IPS-18a (cell line): ENCODE data around the gene ERCC6L.

ENCODE experiments used
- H3K27ac ChIP-seq: one replicate; pipeline ENCODE4 v1.5.1; 2013; ENCODE audit warnings: low read length
- H3K27me3 ChIP-seq: one replicate; pipeline ENCODE4 v1.6.1; 2013; ENCODE audit warnings: mild to moderate bottlenecking, low read length; ENCODE audit not compliant: control insufficient read depth, insufficient read depth
- H3K36me3 ChIP-seq: one replicate; pipeline ENCODE4 v1.6.1; 2013; ENCODE audit warnings: low read depth, low read length; ENCODE audit not compliant: control insufficient read depth
- H3K4me1 ChIP-seq: one replicate; pipeline ENCODE4 v1.6.1; 2013; ENCODE audit warnings: low read depth, low read length; ENCODE audit not compliant: control insufficient read depth
- H3K4me3 ChIP-seq: one replicate; pipeline ENCODE4 v1.5.1; 2013; ENCODE audit warnings: low read length
- H3K9ac ChIP-seq: one replicate; pipeline ENCODE4 v1.6.1; 2013; ENCODE audit warnings: mild to moderate bottlenecking, low read length, moderate library complexity
- H3K9me3 ChIP-seq: one replicate; pipeline ENCODE4 v1.6.1; 2013; ENCODE audit warnings: low read depth, low read length; ENCODE audit not compliant: control insufficient read depth

ERCC6L gene

GRCh38 chrX:72238721-72239475 is at the start of gene ERCC6L:
ERCC6L (minus strand) TSS chrX:72239027; CDS start chrX:72238911, 116 bp downstream.
- Histone ChIP-seq H3K9ac (peak within 1 kb of the TSS; percentile 51), H3K27ac (no peak within 1 kb of the TSS), H3K27me3 (no peaks in the 10 kb centered on the region), H3K36me3 (no peaks in the 10 kb centered on the region), H3K4me3 (peak within 1 kb of the TSS; percentile 72), H3K4me1 (no peaks in the 10 kb centered on the region), H3K9me3 (peaks cover 3% of the 10 kb centered on the region)

DNA sequence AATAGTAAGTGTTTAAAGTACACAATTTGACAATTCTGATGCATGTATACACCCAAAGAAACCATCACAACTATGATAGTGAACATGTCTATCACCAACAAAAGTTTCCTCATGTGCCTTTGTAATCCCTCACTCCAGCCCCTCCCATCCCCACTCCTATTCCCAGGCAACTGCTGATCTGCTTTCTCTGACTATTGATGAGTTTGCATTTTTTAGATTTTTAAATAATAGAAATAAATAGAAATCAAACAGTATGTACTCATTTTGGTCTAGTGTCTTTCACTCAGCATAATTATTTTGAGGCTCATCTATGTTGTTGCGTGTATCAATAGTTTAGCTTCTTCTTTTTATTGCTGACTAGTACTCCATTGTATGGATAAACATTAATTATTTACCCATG is 43.5 kb upstream of the ERCC6L start:
- H3K4me3 ChIP-seq: no peak overlapping the region
- H3K4me1 ChIP-seq: no peaks in the 10 kb centered on the region
- H3K36me3 ChIP-seq: no peaks in the 10 kb centered on the region
- no peak overlapping the region for H3K27ac ChIP-seq
- H3K9me3 ChIP-seq: peaks cover 17% of the 10 kb centered on the region
- no peaks in the 10 kb centered on the region for H3K27me3 ChIP-seq
- H3K9ac ChIP-seq: no peak overlapping the region

GRCh38 chrX:72280321-72280845 is 41.6 kb upstream of the ERCC6L start:
- no peaks in the 10 kb centered on the region for H3K4me1 ChIP-seq
- H3K36me3 ChIP-seq: peaks cover 7% of the 10 kb centered on the region
- H3K4me3 ChIP-seq: no peak overlapping the region
- H3K9me3 ChIP-seq: peaks cover 20% of the 10 kb centered on the region
- H3K27me3 ChIP-seq: no peaks in the 10 kb centered on the region
- H3K9ac ChIP-seq: no peak overlapping the region
- H3K27ac ChIP-seq: no peak overlapping the region

- H3K4me1 ChIP-seq: no peaks in the 10 kb centered on the region
- peaks cover 46% of the 10 kb centered on the region for H3K36me3 ChIP-seq
- H3K27me3 ChIP-seq: no peaks in the 10 kb centered on the region
- H3K4me3 ChIP-seq: peak overlapping the region; percentile 85
- peaks cover 13% of the 10 kb centered on the region for H3K9me3 ChIP-seq
- H3K27ac ChIP-seq: peak overlapping the region; percentile 87
- peak overlapping the region; percentile 93 for H3K9ac ChIP-seq
These were observed 37.7 kb upstream of the ERCC6L start for GRCh38 chrX:72276478-72276953.

- peak overlapping the region; percentile 85 for H3K4me3 ChIP-seq
- H3K27ac ChIP-seq: no peak overlapping the region
These were observed 35.7 kb upstream of the ERCC6L start for GRCh38 chrX:72274526-72274925.

DNA sequence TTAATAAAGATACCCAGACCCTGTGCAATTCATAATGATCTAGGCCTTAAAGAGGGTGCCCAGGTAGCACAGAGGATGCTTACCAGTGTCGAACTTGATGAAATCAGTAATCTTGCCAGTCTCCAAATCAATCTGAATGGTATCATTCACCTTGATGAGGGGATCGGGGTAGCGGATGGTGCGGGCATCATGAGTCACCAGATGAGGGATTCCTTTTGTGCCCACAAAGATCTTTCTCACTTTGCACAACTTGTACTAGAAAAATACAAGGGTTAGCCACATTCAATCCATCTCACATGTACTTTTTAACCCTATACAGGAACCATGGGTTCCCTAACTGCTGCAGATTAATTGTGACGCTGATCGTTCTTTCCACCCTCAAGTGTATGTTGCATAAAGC is 34.9 kb upstream of the ERCC6L start:
- no peaks in the 10 kb centered on the region for H3K27me3 ChIP-seq
- no peaks in the 10 kb centered on the region for H3K4me1 ChIP-seq
- H3K4me3 ChIP-seq: no peak overlapping the region
- H3K27ac ChIP-seq: no peak overlapping the region
- H3K36me3 ChIP-seq: peaks cover 61% of the 10 kb centered on the region
- H3K9ac ChIP-seq: no peak overlapping the region
- H3K9me3 ChIP-seq: peaks cover 7% of the 10 kb centered on the region

More at GRCh38 chrX:72274526-72274925, 35.7 kb upstream of the ERCC6L start:
- Histone ChIP-seq H3K27me3 (no peaks in the 10 kb centered on the region), H3K9me3 (peaks cover 8% of the 10 kb centered on the region), H3K4me1 (no peaks in the 10 kb centered on the region), H3K36me3 (peaks cover 60% of the 10 kb centered on the region), H3K9ac (no peak overlapping the region)

DNA sequence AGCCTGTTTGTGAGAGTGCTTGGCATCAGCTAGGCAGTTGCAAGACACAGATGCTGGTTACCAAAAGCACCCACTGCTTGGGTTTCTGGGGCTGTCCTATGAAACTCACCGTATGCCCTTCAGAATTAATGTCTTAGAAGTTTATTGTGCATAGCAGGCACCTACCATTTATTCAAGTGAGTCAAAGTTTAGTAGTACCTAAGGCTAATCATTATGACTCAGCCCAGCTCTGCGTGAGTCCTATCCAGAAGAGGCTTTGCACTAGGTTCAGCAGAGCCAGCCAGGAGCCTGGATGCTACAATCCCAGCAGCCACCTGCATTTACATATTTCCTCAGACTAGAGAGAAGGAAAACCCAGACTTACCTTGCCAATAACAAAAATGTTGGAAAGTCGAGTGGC is 34.0 kb upstream of the ERCC6L start:
- peaks cover 7% of the 10 kb centered on the region for H3K9me3 ChIP-seq
- peaks cover 68% of the 10 kb centered on the region for H3K36me3 ChIP-seq
- H3K4me1 ChIP-seq: no peaks in the 10 kb centered on the region
- H3K27me3 ChIP-seq: no peaks in the 10 kb centered on the region
- no peak overlapping the region for H3K27ac ChIP-seq
- H3K4me3 ChIP-seq: no peak overlapping the region
- no peak overlapping the region for H3K9ac ChIP-seq

GRCh38 chrX:72271812-72272211 is 33.0 kb upstream of the ERCC6L start:
- Histone ChIP-seq H3K27me3 (no peaks in the 10 kb centered on the region), H3K27ac (no peak overlapping the region), H3K9me3 (peaks cover 7% of the 10 kb centered on the region), H3K9ac (no peak overlapping the region), H3K4me1 (no peaks in the 10 kb centered on the region), H3K36me3 (peaks cover 72% of the 10 kb centered on the region), H3K4me3 (no peak overlapping the region)

- no peaks in the 10 kb centered on the region for H3K4me1 ChIP-seq
- no peak overlapping the region for H3K4me3 ChIP-seq
- H3K9ac ChIP-seq: no peak overlapping the region
- no peak overlapping the region for H3K27ac ChIP-seq
- H3K9me3 ChIP-seq: peaks cover 7% of the 10 kb centered on the region
- no peaks in the 10 kb centered on the region for H3K27me3 ChIP-seq
- peaks cover 72% of the 10 kb centered on the region for H3K36me3 ChIP-seq
These were observed 32.4 kb upstream of the ERCC6L start for GRCh38 chrX:72271091-72271788.

GRCh38 chrX:72270316-72270866 is 31.6 kb upstream of the ERCC6L start:
- no peak overlapping the region for H3K4me3 ChIP-seq
- peaks cover 4% of the 10 kb centered on the region for H3K9me3 ChIP-seq
- H3K27ac ChIP-seq: no peak overlapping the region
- no peaks in the 10 kb centered on the region for H3K4me1 ChIP-seq
- no peaks in the 10 kb centered on the region for H3K27me3 ChIP-seq
- H3K9ac ChIP-seq: no peak overlapping the region
- H3K36me3 ChIP-seq: peaks cover 65% of the 10 kb centered on the region

DNA sequence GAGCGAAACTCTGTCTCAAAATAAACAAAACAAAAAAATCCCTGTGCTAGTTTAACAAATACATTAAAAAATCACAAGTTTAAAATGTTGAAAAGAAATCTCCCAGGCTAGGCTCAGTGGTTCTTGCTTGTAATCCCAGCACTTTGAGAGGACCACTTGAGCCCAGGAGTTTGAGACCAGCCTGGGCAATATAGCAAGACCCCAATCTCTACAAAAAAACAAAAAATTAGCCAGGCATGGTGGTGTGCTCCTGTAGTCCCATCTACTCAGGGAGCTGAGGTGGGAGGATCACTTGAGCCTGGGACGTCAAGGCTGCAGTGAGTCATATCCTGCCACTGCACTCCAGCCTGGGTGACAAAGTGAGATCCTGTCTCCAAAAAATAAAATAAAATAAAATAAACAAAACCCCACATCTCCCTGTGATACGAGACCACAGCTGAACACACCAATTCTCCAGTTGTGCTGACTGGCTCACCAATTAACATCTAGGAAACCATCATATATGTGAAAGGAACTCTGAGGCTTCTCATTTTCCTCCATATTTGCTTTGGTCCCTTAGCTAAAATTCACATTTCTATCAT is 30.9 kb upstream of the ERCC6L start:
- H3K9ac ChIP-seq: no peak overlapping the region

More for the DNA sequence above, 30.9 kb upstream of the ERCC6L start:
- Histone ChIP-seq H3K36me3 (peaks cover 59% of the 10 kb centered on the region), H3K9me3 (peaks cover under 1% of the 10 kb centered on the region), H3K27ac (no peak overlapping the region), H3K4me3 (no peak overlapping the region), H3K27me3 (no peaks in the 10 kb centered on the region), H3K4me1 (no peaks in the 10 kb centered on the region)
